Ishikawa (cell line): ENCODE measurements around the gene EXOC3.

ENCODE experiments used
- CEBPB ChIP-seq: IDR thresholded peaks from 2 replicates; pipeline ENCODE4 v1.6.1; 2012
- EGR1 ChIP-seq: IDR thresholded peaks from 2 replicates; pipeline ENCODE4 v1.6.1; 2012
- EP300 ChIP-seq: IDR thresholded peaks from 2 replicates; pipeline ENCODE4 v1.6.1; 2012; ENCODE audit warnings: borderline replicate concordance
- FOXM1 ChIP-seq: IDR thresholded peaks from 2 replicates; pipeline ENCODE4 v1.6.1; 2012; ENCODE audit warnings: low read depth, borderline replicate concordance
- NFIC ChIP-seq: IDR thresholded peaks from 2 replicates; pipeline ENCODE4 v1.6.1; 2012
- RAD21 ChIP-seq: IDR thresholded peaks from 2 replicates; pipeline ENCODE4 v1.6.1; 2012; ENCODE audit warnings: low read depth
- TCF12 ChIP-seq: IDR thresholded peaks from 2 replicates; pipeline ENCODE4 v1.6.1; 2012; ENCODE audit warnings: low read depth
- TEAD4 ChIP-seq: IDR thresholded peaks from 2 replicates; pipeline ENCODE4 v1.6.1; 2012
- YY1 ChIP-seq: IDR thresholded peaks from 2 replicates; pipeline ENCODE4 v1.6.1; 2012; ENCODE audit warnings: low read depth
- TF ChIP-seq, protein P1 (sequence below): IDR thresholded peaks from 2 replicates; pipeline ENCODE4 v1.6.1; 2012
- TF ChIP-seq, protein P2 (sequence below): IDR thresholded peaks from 2 replicates; pipeline ENCODE4 v1.6.1; 2012; ENCODE audit warnings: low read depth, mild to moderate bottlenecking
- TF ChIP-seq, protein P3 (sequence below): IDR thresholded peaks from 2 replicates; pipeline ENCODE4 v1.6.1; 2012

DNA sequence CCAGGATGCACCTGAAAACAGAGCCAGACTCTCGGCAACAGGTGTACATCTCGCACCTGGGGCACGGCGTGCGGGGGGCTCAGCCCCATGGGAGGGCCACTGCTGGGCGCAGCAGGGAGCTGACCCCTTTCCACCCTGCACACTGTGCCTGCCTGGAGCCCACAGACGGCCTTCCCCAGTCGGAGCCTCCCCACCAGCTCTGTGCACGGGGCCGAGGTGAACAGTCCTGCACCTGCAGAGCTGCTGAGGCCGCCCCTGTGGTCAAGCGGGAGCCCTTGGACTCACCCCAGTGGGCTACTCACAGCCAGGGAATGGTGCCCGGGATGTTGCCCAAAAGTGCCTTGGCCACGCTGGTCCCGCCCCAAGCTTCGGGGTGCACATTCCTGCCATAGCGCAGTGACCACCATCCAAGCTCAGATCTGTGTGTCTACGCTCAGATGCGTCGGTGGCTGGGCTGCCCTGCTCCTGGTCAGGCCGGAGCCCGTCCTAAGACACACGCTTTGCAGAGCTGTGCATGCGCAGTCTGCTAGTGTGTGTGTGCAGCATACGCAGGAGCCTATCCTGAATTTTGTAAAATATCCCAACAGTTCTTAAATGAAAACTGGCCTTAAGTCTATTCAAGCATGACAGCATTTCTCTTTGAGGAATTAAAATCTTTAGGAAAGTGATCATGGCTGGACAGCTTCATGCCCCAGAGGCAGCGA, 8.4 kb upstream of the EXOC3 start:
- TF ChIP-seq CEBPB: no peak
- no peak for TF ChIP-seq YY1
- TF ChIP-seq EP300: no peak
- no peak for TF ChIP-seq RAD21
- TF ChIP-seq, protein P1, sequence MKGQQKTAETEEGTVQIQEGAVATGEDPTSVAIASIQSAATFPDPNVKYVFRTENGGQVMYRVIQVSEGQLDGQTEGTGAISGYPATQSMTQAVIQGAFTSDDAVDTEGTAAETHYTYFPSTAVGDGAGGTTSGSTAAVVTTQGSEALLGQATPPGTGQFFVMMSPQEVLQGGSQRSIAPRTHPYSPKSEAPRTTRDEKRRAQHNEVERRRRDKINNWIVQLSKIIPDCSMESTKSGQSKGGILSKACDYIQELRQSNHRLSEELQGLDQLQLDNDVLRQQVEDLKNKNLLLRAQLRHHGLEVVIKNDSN: no peak
- no peak for TF ChIP-seq NFIC
- TF ChIP-seq, protein P2, sequence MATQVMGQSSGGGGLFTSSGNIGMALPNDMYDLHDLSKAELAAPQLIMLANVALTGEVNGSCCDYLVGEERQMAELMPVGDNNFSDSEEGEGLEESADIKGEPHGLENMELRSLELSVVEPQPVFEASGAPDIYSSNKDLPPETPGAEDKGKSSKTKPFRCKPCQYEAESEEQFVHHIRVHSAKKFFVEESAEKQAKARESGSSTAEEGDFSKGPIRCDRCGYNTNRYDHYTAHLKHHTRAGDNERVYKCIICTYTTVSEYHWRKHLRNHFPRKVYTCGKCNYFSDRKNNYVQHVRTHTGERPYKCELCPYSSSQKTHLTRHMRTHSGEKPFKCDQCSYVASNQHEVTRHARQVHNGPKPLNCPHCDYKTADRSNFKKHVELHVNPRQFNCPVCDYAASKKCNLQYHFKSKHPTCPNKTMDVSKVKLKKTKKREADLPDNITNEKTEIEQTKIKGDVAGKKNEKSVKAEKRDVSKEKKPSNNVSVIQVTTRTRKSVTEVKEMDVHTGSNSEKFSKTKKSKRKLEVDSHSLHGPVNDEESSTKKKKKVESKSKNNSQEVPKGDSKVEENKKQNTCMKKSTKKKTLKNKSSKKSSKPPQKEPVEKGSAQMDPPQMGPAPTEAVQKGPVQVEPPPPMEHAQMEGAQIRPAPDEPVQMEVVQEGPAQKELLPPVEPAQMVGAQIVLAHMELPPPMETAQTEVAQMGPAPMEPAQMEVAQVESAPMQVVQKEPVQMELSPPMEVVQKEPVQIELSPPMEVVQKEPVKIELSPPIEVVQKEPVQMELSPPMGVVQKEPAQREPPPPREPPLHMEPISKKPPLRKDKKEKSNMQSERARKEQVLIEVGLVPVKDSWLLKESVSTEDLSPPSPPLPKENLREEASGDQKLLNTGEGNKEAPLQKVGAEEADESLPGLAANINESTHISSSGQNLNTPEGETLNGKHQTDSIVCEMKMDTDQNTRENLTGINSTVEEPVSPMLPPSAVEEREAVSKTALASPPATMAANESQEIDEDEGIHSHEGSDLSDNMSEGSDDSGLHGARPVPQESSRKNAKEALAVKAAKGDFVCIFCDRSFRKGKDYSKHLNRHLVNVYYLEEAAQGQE: no peak
- TF ChIP-seq EGR1: no peak
- TF ChIP-seq, protein P3, sequence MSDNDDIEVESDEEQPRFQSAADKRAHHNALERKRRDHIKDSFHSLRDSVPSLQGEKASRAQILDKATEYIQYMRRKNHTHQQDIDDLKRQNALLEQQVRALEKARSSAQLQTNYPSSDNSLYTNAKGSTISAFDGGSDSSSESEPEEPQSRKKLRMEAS: no peak
- TF ChIP-seq TCF12: no peak
- no peak for TF ChIP-seq FOXM1
- no peak for TF ChIP-seq TEAD4
